Measurements from ENCODE around the gene CCDC85C.
A peak's percentile ranks its signal among the peaks of the same experiment; 100 is the strongest.

CCDC85C gene

GRCh38 chr14:99605299-99605961 lies 1.4 kb upstream of the CCDC85C start:
- DNase-seq (ENCODE audit: low read depth in 2 of 2), result peak; percentile 61 to 80

GRCh38 chr14:99604766-99605298 lies 825 bp upstream of the CCDC85C start:
- DNase-seq (ENCODE audit: low read depth in 2 of 2), result peak in 1 of 2 donors; percentile 35

GRCh38 chr14:99604278-99604765 lies 315 bp upstream of the CCDC85C start:
- DNase-seq (ENCODE audit: low read depth in 2 of 2), result peak; percentile 84 to 94

- no peak for DNase-seq (ENCODE audit: low read depth in 2 of 2)
These were observed 1.1 kb downstream of the CCDC85C start for GRCh38 chr14:99602788-99603415.

- no peak for DNase-seq (ENCODE audit: low read depth in 2 of 2)
These were observed 1.8 kb downstream of the CCDC85C start for GRCh38 chr14:99602054-99602787.

GRCh38 chr14:99601361-99601831 lies 2.6 kb downstream of the CCDC85C start:
- no peak for DNase-seq (ENCODE audit: low read depth in 2 of 2)

GRCh38 chr14:99600232-99600888 lies 3.6 kb downstream of the CCDC85C start:
- no peak for DNase-seq (ENCODE audit: low read depth in 2 of 2)

- no peak for DNase-seq (ENCODE audit: low read depth in 2 of 2)
These were observed 4.6 kb downstream of the CCDC85C start for GRCh38 chr14:99599393-99599792.

- no peak for DNase-seq (ENCODE audit: low read depth in 2 of 2)
These were observed 5.2 kb downstream of the CCDC85C start for GRCh38 chr14:99598774-99599173.

GRCh38 chr14:99597911-99598600 lies 6.0 kb downstream of the CCDC85C start:
- DNase-seq (ENCODE audit: low read depth in 2 of 2), result no peak

- no peak for DNase-seq (ENCODE audit: low read depth in 2 of 2)
These were observed 7.2 kb downstream of the CCDC85C start for GRCh38 chr14:99596772-99597171.

- no peak for DNase-seq (ENCODE audit: low read depth in 2 of 2)
These were observed 7.9 kb downstream of the CCDC85C start for GRCh38 chr14:99596071-99596627.

- no peak for DNase-seq (ENCODE audit: low read depth in 2 of 2)
These were observed 8.5 kb downstream of the CCDC85C start for GRCh38 chr14:99595524-99595923.

- no peak for DNase-seq (ENCODE audit: low read depth in 2 of 2)
These were observed 9.0 kb downstream of the CCDC85C start for GRCh38 chr14:99595034-99595433.

GRCh38 chr14:99593971-99594841 lies 9.8 kb downstream of the CCDC85C start:
- no peak for DNase-seq (ENCODE audit: low read depth in 2 of 2)

- DNase-seq (ENCODE audit: low read depth in 2 of 2), result no peak
These were observed 10.9 kb downstream of the CCDC85C start for GRCh38 chr14:99592933-99593753.

- no peak for DNase-seq (ENCODE audit: low read depth in 2 of 2)
These were observed 11.6 kb downstream of the CCDC85C start for GRCh38 chr14:99592394-99592793.

GRCh38 chr14:99590746-99591555 lies 13.1 kb downstream of the CCDC85C start:
- no peak for DNase-seq (ENCODE audit: low read depth in 2 of 2)
